SK-N-MC (cell line): ENCODE measurements around the gene TTC34.

Experiments
- EZH2 ChIP-seq: fragments of 200-600 bp; sonication (generic); IDR thresholded peaks from one replicate; pipeline ENCODE4 v1.6.1; 2017; ENCODE audit warnings: antibody characterized with exemption
- POLR2AphosphoS5 ChIP-seq: IDR thresholded peaks from 2 replicates; pipeline ENCODE4 v1.6.1; 2012; ENCODE audit warnings: mild to moderate bottlenecking, low read depth, low read length, borderline replicate concordance

GRCh38 chr1:2610036-2610959 is 191.2 kb downstream of the TTC34 start:
- TF ChIP-seq POLR2AphosphoS5, result no peak
- TF ChIP-seq EZH2, result no peak
